HG02840 (cell line): ENCODE data around the gene RRBP1.
A peak's percentile ranks its signal among the peaks of the same experiment; 100 is the strongest.

Source experiments
- ATAC-seq: cut with Tn5 transposase; IDR thresholded peaks from one replicate; pipeline ENCODE4 v1.9.1; 2021; ENCODE audit warnings: mild to moderate bottlenecking, moderate library complexity, moderate number of reproducible peaks; ENCODE audit not compliant: unreplicated experiment, low FRiP score

The RRBP1 gene

DNA sequence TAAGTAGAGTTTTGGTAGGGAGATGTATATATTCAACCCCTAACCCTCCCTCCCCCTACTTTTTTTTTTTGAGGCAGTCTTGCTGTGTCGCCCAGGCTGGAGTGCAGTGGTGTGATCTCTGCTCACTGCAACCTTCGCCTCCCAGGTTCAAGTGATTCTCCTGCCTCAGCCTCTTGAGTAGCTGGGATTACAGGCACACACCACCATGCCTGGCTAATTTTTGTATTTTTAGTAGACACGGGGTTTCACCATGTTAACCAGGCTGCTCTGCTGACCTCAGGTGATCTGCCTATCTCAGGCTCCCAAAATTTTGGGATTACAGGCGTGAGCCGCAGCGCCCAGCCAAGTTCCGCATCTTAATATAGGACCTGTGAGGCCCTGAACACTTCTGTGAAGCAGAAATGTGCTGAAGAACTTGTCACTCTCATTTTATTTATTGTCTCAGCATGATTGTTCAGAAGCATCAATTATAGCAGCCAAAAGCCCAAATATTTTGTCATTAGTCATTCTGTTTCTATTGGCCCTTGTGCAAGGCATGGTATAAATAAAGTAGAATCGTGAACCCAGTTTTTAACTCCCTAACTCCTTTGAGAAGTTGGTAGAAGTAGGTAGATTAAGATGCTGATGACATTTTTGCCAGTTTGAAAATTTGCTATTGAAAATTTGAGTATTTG is 92.7 kb downstream of the RRBP1 start:
- no peak for ATAC-seq

DNA sequence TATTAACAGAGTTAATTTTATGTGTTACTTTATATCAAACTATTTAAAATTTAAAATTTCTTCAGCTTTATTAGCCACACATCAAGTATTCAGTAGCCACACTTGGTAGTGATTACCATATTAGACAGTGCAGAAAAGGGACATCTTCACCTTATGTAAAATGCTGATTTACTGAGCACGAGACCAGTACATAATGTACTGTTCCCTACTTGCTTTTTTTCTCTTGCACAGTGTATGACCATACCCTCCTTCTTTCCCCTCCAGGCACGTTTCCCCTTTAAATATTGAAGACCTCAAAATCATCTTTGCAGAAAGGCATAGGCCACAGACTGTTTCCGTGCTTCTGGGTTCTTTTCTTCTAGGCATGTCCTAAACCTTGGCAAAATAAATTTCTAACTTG is 94.2 kb downstream of the RRBP1 start:
- ATAC-seq: no peak

- no peak for ATAC-seq
Observed at GRCh38 chr20:17587148-17587547, 94.9 kb downstream of the RRBP1 start.

DNA sequence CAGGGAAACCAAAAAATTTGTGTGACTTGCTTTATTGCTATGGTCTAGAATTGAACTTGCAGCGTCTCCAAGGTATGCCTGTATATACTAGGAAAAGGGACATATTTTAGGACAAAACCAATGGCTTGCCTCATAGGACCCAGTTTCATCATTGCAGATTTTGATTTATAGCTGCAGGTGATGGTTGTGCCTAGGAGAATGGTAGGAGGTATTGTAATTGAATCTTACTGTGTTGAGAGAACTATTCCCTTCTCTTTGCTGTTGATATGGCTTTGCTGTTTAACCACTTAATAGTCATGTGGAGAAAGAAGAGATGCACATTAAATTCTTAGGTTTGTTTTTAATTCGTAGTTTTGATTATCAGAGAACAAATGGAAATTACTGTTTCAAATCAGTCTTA is 95.8 kb downstream of the RRBP1 start:
- no peak for ATAC-seq

DNA sequence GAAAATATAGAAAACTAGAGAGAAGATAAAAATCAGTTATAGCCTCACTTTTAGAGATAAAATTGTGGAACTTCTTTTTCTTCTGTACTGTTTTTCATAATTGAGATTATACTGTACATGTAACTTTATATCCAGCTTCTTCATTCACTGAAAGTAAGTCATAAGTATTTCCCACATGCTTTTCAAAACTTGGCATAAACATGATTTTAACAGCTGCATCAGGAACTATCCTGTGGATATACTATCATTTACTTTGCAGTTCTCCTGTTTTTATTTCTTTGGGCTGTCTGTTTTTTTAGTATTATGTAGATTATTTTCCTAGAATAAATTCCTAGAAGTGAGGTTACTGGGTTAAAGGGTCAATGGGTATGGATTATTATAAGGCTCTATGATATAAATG is 97.4 kb downstream of the RRBP1 start:
- no peak for ATAC-seq

GRCh38 chr20:17583126-17583525 is 98.9 kb downstream of the RRBP1 start:
- no peak for ATAC-seq

- ATAC-seq: no peak
Observed at GRCh38 chr20:17580895-17581294, 101.1 kb downstream of the RRBP1 start.

DNA sequence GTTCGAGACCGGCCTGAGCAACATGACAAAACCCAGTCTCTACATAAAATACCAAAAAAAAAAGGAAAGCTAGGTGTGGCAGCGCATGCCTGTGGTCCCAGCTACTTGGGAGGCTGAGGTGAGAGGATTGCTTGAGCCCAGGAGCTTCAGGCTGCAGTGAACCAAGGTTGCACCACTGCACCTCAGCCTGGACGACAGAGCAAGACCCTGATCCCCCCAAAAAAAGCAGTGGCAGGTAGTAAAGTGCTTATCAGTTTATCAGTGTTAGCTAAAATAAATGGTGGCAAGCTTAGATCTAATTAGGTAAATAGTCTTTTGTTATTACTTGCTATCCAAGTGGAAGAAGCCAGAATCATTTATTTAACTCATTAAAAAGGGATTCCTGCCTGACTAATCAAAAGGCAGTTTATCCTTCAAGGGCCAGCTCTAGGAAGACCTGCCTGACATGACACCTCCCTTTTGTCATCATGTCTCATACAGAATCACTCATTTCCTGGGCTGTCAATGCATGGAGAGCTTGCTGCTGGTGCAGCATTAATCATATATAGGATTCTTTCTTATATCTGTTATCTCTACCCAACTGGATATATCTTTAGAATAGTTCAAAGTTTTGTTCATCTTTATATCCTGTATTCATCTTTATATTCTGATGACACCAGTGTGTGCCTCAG is 102.5 kb downstream of the RRBP1 start:
- no peak for ATAC-seq

GRCh38 chr20:17576215-17576614 is 105.8 kb downstream of the RRBP1 start:
- no peak for ATAC-seq

- ATAC-seq: no peak
Observed at GRCh38 chr20:17573463-17573862, 108.6 kb downstream of the RRBP1 start.

DNA sequence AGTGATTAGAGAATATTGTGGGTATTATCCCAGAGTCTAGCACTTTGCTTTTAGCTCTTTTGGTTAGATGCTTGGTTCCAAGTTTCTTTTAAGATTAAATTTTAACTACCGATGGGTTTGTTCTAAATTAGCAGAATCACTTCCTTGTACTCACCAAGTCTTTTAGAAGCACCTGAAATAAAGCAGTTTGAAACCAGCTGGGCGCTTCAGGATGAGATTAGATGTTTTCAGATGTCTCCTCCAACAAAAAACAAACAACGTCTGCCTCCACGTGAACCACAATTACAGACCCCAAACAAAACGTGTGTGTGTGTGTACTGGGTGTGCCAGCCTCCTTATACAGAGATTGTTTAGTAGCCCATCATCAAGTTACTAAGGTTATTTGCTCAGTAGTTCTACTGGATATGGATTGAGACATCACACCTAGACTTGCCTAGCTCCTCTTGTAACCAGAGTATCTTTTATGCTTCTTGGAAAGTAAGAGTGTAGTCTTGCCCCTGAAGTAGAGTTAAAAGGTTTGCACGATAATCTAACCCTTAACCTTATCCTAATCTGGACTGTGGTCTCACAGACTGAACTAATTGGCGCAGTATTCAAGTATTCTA is 109.9 kb downstream of the RRBP1 start:
- ATAC-seq: no peak

DNA sequence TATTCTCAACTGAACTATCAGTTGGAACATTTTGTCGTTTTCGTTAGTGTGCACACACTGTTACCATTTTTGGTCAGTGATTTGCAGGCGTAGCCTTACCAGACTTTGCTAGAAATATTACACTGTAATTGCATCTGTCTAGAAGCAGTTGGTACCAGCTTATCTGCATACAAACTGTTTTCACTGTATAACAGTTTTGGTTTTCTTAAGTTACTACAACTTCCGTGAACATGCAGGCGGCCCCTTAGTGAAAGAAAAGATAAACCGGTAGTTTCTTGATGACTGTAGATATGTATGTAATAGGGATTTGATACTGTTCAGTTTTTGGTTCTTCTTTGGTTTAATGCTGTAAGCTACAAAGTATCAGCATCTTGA is 110.9 kb downstream of the RRBP1 start:
- ATAC-seq: no peak

GRCh38 chr20:17570347-17571152 is 111.5 kb downstream of the RRBP1 start:
- peak; percentile 25 for ATAC-seq

DNA sequence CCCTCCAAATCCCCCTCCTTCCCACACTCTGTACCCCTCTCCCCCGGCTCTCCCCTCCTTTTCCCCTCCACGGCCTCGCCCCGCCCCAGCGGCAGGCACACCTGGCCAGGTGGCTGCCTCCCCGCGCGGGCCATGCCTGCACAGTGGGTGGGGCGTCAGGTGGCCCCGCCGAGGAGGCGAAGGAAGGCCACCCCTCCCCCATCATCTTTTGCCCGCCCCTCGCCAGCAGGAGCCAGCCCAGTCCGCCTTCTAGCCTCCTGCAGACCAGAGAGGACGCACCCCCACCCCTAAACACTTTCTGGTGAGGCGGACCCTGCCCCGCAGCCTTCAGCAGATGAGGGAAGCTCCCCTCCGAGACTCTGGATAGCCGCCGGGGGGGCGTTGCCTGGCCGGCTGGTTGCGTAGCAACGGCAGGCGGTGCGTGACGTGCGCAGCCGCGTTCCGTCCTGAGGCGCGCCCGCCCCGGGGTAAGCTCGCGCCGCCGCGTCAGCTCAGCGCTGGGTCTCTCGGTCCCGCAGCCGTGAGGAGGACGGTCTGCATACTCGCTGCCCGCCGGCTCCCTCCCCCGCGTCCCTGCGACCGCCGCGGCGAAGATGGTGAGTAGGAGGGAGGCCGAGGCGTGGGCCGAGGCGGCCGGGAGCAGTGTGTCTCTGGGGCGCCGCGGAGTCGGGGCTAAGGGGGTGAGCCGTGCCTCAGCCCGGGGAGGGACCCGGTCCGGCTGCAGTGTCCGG is 112.3 kb downstream of the RRBP1 start, which contains the start of gene DSTN:
TSS of gene DSTN (plus strand) at position 460 of the 731 bp plus-strand sequence. CDS start at position 594, 134 bp downstream.
- ATAC-seq: peak; percentile 85

DNA sequence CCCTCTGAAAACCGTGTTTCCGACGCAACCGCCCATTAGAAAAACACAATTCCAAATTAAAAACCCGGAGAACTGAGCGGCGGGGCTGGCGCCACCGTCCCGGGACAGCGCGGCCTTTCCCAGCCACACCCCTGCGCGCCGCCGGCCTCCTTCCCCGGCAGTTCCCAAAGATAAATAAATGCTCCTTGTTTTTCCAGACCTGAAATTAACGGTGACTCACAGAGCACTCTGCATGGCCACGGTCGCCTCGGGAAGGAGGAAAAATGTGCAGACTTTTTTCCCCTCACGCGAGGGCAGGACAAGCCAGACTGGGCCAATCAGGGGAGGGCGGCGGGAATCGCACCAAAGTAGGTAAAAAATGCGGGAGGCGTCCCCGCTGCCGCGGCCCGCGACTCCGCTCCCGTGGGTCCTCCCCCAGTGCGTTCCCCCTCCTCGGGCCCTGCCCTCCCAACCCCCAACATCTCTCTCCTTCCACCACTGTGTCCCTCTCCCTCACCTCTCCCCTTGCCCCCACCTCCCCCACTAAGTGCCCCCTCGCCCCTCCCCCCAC is 113.0 kb downstream of the RRBP1 start:
- ATAC-seq: no peak

GRCh38 chr20:17568045-17568788 is 113.8 kb downstream of the RRBP1 start:
- ATAC-seq: no peak

DNA sequence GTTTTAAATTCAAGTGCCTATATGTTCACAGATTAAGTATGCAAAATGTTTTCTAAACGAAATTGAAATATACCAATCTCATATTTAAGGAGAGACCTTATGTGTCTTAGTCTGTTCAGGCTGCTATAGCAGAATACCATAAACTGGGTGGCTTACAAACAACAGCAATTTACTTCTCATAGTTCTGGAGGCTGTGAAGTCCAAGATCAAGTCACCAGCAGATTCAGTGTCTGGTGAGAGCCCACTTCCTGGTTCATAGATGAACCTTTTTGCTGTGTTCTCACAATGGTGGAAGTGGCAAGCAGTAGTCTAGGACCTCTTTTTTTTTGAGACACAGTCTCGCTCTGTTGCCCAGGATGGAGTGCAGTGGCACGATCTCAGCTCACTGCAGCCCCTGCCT is 115.7 kb downstream of the RRBP1 start:
- no peak for ATAC-seq

DNA sequence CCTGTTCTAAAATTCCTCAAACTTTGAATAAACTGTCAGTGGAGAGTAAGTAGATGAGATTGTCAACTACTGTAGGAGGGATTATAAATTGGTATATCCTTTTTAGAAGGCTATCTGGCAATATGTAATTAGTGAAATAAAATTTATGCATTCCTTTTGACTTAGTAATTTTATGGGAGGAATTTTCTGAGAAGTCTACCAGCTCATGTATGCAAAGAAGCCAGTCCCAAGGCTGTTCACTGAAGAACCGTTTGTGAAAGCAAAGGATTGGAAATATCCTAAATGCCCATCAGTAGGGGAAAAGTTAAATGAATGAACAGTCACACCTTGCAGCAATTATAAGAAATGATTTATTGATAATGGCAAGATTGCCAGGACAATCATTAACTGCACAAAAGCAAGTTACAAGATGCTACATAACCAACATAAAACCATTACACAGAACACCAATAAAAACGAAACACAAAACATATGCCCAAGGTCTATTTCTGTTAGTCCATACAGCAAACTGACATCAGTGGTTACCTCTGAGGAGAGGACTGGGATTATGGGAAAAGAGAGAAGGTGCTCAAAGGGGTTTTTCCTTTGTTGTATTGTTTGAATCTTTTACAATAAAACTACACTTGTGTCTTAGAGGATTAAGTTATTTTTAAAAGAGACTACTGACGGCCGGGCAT is 116.7 kb downstream of the RRBP1 start:
- no peak for ATAC-seq
